RWPE1 (cell line): Measurements from ENCODE around the gene GREM2.

Experiments
- CTCF ChIA-PET: fragments of 350-600 bp; sonication (Branson Sonifier 250); formaldehyde crosslinking; extraction: SDS; loops from one replicate; lab custom pipeline; 2021; lab: Yijun Ruan, JAX
- POLR2A ChIA-PET: fragments of 400-600 bp; formaldehyde crosslinking; extraction: SDS; loops from one replicate; lab custom pipeline; 2020; ENCODE audit warnings: antibody characterized with exemption; ENCODE audit not compliant: low non-redundant PET; lab: Yijun Ruan, JAX
- DNase-seq: peaks from one replicate; pipeline ENCODE4 v3.0.0; 2012; ENCODE audit warnings: low spot score
- H3K27ac ChIP-seq: fragments of 450-650 bp; 2 replicates; pipeline ENCODE4 v1.5.1; 2017
- CTCF ChIP-seq: fragments of 450-650 bp; conservative IDR thresholded peaks from 2 replicates; pipeline ENCODE4 v1.5.1; 2017; ENCODE audit warnings: low read depth, mild to moderate bottlenecking

Gene GREM2

GRCh38 chr1:240497908-240498307 lies 114.0 kb downstream of the GREM2 start:
- DNase-seq = no peak
- no peak overlapping the region for H3K27ac ChIP-seq
- ChIA-PET CTCF (interaction anchor here (0.6 kb wide), 1 partner anchor 981 kb away, joined by 3 read pairs; no protein-coding TSS in a partner anchor), POLR2A (no interaction called here)
- no peak for TF ChIP-seq CTCF

GRCh38 chr1:240496941-240497340 lies 115.0 kb downstream of the GREM2 start:
- POLR2A ChIA-PET = no interaction called here
- CTCF ChIA-PET = no interaction called here
- no peak for DNase-seq
- no peak overlapping the region for H3K27ac ChIP-seq
- no peak for TF ChIP-seq CTCF

GRCh38 chr1:240496356-240496755 lies 115.6 kb downstream of the GREM2 start:
- no peak for TF ChIP-seq CTCF
- ChIA-PET POLR2A (no interaction called here), CTCF (no interaction called here)
- no peak for DNase-seq
- no peak overlapping the region for H3K27ac ChIP-seq

- CTCF ChIA-PET = no interaction called here
Observed at GRCh38 chr1:240495601-240496000, 116.4 kb downstream of the GREM2 start.

GRCh38 chr1:240492832-240493440 lies 119.0 kb downstream of the GREM2 start:
- POLR2A ChIA-PET = no interaction called here
- peak; percentile 65 for TF ChIP-seq CTCF
- CTCF ChIA-PET = interaction anchor here (1.0 kb wide), 1 partner anchor 53 kb away, joined by 4 read pairs; no protein-coding TSS in a partner anchor
- peak overlapping the region; percentile 30 for H3K27ac ChIP-seq
- peak; percentile 35 for DNase-seq

More at GRCh38 chr1:240495601-240496000, 116.4 kb downstream of the GREM2 start:
- no peak overlapping the region for H3K27ac ChIP-seq
- POLR2A ChIA-PET = interaction anchor here (0.6 kb wide), 1 partner anchor 59 kb away, joined by 4 read pairs; no protein-coding TSS in a partner anchor
- DNase-seq = no peak
- no peak for TF ChIP-seq CTCF

GRCh38 chr1:240491796-240492195 lies 120.2 kb downstream of the GREM2 start:
- no peak for DNase-seq
- H3K27ac ChIP-seq = no peak overlapping the region
- no peak for TF ChIP-seq CTCF
- CTCF ChIA-PET = interaction anchor here (1.0 kb wide), 1 partner anchor 52 kb away, joined by 4 read pairs; no protein-coding TSS in a partner anchor
- POLR2A ChIA-PET = no interaction called here
